Measurements from ENCODE around the gene KRTAP4-7.
"Not testable (repeated sequence)": the region's sequence is repeated elsewhere in the genome, so short reads cannot be mapped to it uniquely, and the experiment has no call there.

GRCh38 chr17:41119696-41120690 is 36.0 kb downstream of the KRTAP4-7 start:
- TF ChIP-seq CTCF (conservative IDR thresholded peaks at IDR 0.05; ENCODE audit: low read depth, low read length); EZH2 (IDR thresholded peaks at IDR 0.05; ENCODE audit: low read length, unreplicated experiment); EZH2phosphoT487 (IDR thresholded peaks at IDR 0.05; ENCODE audit: borderline replicate concordance, low read length): not testable (repeated sequence)

All from PC-3 (cell line).